GM04504 (cell line): ENCODE data around the gene GLRA3.
"Not testable (repeated sequence)": the region's sequence is repeated elsewhere in the genome, so short reads cannot be mapped to it uniquely, and the experiment has no call there.

Source experiments
- DNase-seq: peaks from one replicate; pipeline ENCODE4 v3.0.0-alpha.2; 2012; ENCODE audit warnings: low read depth

The GLRA3 gene

GRCh38 chr4:174828845-174829701 lies at the start of gene GLRA3:
GLRA3 (minus strand) TSS chr4:174829247; CDS start chr4:174828811, 436 bp downstream.
- DNase-seq = no peak

- no peak for DNase-seq
Measured at GRCh38 chr4:174874898-174875297, 45.9 kb upstream of the GLRA3 start.

- DNase-seq = no peak
Measured at GRCh38 chr4:174873931-174874330, 44.9 kb upstream of the GLRA3 start.

DNA sequence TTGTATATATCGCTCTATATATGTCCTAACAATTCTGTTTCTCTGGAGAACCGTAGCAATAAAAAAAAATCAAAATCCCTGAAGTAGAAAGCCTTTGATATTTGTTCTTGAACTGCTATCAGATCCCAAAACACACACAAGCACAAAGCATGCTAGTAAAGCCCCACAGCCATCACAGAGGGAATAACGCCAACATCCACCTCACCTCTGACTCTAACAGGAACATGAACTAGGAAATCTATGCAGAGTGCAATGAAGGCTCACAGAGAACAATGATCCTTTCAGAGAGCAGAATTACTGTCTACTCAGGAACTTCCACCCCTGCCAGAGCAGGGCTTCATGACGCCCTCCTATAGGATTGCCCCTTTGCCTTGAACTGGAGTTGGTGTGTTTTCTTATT lies 44.1 kb upstream of the GLRA3 start:
- not testable (repeated sequence) for DNase-seq

DNA sequence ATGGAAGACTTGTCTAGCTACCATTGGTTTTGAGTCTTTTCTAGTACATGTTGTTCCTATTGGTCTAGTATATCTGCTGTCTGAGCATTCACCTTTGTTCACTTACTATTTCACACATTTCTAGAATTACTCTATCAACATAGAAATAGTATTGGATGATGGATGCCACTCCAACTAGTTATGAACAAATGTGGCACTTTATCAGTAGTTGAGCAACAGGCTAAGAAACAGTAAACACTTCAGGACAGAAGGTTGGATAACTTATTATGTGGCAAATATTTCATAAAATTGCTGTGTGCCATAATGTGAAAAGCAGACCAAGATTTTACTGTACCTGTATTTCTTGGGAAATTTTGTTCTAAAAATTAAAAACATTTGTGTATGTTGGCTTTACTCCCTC lies 42.4 kb upstream of the GLRA3 start:
- no peak for DNase-seq

GRCh38 chr4:174870311-174870710 lies 41.3 kb upstream of the GLRA3 start:
- no peak for DNase-seq

- no peak for DNase-seq
Measured at GRCh38 chr4:174869339-174869738, 40.3 kb upstream of the GLRA3 start.

DNA sequence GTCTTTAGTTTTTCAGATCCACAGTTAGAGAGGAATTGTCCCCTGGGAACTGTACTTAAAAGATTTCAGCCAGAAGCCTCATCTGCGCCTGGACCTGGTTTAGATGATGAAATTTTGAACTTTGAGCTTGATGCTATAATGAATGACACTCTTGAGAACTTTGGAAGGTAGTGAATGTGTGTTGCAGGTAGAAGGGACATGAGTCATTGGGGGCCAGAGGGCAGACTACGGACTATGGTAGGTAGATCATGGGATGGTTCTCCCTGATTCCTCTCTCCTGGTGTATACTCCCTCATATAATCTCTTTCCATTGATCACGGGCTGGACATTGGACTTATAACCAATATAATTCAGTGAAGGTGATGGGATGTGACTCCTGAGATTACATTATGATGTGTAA lies 38.9 kb upstream of the GLRA3 start:
- DNase-seq = no peak

DNA sequence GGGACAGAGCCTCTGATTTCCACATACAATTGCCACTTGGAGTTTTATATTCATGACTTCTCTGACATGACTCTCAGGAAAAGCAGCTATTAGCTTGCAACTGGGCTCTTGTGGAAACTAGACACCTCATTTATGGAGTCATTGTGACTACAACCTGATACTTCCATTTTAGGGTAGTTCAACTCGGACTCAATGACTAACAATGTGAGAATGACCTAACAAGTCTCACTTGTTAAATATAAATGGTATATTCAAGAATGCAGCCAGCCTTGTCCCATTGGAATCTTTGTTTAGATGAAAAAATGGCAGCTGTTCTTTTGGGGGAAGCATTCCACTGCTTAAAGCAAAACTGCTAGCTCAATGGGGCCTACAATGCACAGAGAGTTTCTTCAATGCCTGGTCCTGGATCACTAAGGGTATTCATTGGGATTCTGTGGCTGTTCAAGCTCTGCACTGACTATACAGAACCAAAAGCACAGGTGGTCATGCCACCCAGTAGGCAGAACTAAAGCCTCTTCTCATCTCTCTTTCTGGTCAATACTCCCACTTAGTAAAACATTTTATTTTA lies 36.5 kb upstream of the GLRA3 start:
- no peak for DNase-seq

GRCh38 chr4:174864031-174864430 lies 35.0 kb upstream of the GLRA3 start:
- no peak for DNase-seq

GRCh38 chr4:174860588-174860987 lies 31.5 kb upstream of the GLRA3 start:
- DNase-seq = no peak

DNA sequence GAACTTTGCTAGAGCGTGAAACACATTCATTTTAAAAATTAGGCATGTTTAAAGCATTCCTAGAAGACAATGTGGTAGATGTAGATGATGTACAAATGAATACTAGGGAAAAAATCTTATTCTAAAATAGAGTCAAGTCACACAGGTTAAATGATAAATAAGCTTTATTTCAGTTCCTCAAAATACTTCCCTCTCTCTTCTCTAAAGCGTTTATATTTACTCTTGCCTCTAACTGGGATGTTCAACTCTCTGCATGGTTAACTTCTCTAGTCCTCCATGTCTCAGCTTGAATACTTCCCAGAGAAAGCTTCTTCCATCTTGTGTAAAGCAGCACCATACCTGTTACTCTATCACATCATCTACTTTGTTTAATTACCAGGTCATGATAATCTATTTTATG lies 30.9 kb upstream of the GLRA3 start:
- no peak for DNase-seq

- no peak for DNase-seq
Measured at GRCh38 chr4:174856926-174857800, 28.1 kb upstream of the GLRA3 start.

DNA sequence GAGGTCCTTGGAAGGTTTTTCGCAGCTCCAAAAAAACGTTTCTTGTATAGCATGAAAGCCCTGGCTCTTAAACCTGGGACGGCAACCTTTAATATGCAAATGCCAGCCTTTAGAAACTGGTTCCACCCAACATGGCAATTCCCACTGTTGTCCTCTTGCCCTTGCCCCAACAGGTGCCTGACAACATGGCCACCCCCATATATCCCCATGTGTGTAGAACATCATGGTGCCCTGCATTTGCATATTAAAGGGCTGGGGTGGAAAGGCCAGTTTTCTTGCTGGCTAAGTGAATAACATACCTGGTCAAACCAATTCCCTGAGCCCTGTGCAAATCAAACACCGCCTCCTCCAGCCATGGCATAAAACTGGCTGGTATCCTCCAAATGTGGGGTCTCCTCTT lies 26.0 kb upstream of the GLRA3 start:
- no peak for DNase-seq

GRCh38 chr4:174853629-174854028 lies 24.6 kb upstream of the GLRA3 start:
- DNase-seq = no peak

- DNase-seq = no peak
Measured at GRCh38 chr4:174848596-174848995, 19.5 kb upstream of the GLRA3 start.

DNA sequence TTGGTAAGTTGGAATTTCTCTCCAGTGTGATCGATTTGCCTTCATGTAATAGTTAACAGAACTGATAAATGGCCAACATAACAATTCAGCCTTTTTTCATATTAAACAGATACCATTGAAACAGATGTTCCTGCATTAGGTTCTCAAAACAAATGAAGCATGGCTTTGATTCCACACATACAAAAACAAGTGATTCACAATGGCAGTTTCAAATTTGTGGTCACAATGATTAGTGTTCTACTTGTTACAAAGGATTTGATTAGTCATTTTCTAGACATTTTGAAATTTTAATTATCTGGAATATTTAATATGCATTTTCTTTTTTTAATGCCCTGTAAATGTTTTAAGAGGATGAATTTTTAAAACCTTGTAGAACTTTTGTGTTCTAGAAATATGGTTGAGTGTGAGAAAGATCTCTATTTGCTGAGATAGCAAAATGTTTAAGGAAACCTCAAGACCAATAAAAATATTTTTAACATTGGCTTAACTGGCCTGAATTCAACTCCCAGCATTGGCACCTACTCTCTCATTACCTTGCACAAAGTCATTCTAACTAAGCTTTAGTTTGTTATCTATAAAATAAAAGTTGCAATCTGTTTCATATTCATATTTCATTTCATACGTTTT lies 18.9 kb upstream of the GLRA3 start:
- no peak for DNase-seq

DNA sequence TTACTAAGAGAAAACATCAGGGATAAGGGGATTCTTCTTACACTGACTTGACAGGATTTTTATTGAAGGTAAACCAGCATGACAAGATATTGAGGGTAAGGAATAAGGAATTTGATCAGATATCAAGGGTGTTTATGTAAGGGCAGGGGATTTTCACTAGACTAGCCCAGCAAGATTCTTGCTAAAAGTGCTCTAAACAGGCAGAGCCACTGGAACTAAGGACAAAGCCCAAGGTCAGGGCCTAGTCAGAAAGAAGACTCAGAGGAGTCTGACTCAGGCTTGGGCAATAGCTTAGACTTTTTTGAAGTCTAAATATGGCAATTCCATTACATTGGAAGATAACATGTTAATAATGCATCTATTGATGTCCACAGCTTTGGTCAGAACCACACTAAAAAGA lies 6.5 kb upstream of the GLRA3 start:
- no peak for DNase-seq

GRCh38 chr4:174834477-174834876 lies 5.4 kb upstream of the GLRA3 start:
- no peak for DNase-seq

- DNase-seq = no peak
Measured at GRCh38 chr4:174826660-174827059, 2.4 kb downstream of the GLRA3 start.

DNA sequence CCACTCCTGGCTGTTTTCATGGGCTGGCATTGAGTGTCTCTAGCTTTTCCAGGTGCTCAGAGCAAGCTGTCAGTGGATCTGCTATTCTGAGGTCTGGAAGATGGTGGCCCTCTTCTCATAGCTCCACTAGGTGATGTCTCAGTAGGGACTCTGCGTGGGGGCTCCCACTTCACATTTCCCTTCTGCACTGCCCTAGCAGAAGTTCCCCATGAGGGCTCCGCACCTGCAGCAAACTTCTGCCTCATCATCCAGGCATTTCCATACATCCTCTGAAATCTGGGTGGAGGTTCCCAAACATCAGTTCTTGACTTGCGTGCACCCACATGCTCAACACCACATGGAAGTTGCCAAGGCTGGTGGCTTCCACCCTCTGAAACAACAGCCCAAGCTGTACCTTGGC lies 13.8 kb downstream of the GLRA3 start:
- DNase-seq = no peak

- DNase-seq = no peak
Measured at GRCh38 chr4:174813292-174813691, 15.8 kb downstream of the GLRA3 start.
